Measurements from ENCODE around the gene THEM4.

The THEM4 gene

DNA sequence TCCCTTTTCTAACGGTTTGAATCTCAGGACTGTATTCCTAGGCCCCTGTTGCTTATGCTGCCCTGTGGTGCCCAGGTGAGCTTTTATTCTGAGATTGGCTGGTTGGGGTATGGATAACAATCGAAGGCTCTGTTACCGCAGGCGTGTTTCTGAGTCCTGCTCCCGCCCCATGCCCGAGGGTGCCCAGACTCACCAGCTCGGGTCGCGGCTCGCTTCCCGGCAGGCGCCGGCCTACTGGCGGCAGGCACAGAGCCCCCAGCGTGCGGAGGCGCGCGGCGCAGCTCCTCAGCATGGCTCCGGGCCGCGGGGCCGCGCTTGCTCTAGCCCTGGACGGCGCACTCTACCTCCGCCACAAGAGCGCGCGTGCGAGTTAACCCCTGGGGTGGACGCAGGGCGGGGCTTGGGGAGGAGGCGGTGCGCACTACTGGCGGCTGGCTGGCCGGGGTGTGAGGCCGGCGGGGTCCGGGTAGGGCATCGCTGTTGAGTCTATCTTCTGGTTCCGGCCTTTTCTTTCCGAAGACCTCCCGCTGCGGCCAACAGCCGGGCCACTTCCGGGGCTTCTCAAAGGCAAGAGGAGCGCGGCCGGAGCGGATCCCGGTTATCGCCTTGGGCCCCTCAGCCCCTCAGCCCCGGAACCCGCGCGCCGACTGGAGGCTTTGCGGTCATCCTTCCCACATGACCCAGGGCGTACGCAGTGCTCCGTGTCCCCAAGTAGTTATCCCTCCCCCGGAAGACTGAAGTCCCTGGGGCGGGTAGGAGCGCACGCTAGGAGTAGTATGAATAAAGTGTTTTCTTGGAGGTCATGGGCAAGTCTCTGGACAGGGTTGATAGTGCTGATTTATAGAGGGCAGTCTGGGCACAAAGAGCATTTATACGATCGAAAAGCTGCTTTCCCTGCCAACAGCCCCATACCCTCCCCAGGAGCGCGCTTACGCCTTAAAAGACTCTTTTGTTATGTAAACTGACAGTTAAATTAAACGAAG is at the start of gene THEM4:
Gene THEM4, minus strand, starts transcription at position 345 of the 983 bp plus-strand sequence. Its CDS starts 53 bp downstream, at position 292.
- DNase-seq = peak; percentile 48 to 78 (median 69)

DNA sequence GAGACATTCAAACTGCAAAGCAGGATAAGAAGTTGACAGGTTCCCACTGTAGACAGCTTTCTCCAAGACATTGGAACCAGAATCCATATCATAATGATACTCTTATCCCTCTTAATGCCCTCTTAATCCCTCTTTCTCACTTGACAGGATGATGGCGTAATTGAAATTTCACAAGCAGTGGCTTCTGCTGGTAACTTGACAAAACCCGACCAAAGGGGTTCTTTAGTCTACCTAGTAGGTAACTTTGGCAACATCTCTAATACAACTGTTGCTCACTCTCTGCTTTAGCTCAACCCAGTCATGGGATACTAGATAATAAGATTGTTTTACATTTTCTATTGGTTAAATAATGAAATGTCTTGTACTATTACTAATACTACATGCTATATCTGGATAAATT is 49.6 kb upstream of the THEM4 start:
- no peak for DNase-seq

DNA sequence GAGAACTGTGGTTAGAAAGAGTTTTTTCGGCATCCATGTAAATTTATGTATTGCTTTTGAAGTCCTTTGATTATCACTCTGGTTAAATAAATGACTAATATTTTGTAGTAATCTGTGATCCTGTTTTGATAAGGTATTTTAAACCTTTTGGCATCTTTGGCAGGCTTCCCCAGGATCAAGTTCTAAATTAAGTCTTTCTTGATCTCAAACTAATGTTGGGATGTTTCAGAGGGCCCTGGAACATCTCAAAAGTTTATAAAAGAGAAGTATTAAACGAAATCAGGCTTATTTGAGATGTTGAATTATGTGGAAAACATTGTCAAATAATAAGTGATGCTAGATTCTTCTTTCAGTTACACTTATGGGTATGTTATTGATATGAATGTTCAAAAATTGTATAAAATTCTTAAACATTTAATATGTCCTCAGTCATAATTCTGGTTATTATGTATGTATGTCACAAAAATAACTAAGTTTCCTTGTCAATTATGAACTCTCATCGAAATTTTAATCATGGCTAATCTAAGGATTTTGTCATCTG is 47.7 kb upstream of the THEM4 start:
- no peak for DNase-seq

DNA sequence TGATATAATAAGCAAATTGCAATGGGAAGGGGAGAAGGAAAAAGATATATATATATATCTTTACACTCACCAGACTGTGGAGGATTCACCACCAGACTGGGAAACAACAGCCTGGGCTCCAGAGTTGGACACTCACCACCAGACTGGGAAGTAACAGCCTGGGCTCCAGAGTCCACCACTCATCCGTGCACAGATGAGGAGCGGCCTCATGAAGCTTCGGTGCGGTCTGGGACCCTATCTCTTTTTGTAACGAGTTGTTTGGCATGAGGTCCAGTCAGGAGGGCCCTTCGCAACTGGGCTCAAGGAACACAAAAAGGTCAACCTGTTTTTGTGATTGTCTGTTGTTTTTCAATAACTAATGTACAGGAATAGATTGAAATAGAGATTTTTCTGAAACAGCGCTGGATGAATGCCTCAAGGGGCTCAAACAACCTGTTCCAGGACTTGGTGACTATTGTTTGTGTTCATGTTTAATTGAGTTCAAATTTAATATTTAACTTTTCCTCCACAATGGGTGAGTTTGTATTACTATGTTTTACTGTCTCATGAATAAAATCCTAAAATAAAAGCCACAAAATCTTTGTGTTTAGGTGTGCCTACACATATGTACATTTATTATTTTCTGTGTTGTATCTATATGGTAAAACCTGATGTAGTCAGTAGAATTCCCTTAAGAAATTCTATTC is 44.2 kb upstream of the THEM4 start:
- DNase-seq = no peak

DNA sequence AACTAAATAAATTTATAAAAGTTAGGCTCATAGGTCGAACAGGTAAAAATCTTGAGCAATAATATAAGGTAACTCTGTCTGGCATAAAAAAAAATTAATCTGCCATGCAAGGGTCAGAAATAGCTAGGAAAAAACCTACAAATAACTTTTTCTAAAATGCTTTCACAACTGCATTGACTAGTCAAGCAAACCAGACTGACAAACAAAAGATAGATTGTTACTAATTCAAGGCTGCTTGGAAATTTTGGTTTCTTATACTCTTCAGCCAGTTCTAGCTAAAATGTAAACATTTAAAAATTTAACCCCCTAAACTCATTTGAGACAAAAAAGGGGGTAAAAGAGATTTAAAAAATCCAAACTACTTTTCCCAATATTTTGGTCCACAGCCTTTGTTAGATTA is 43.5 kb upstream of the THEM4 start:
- DNase-seq = no peak

DNA sequence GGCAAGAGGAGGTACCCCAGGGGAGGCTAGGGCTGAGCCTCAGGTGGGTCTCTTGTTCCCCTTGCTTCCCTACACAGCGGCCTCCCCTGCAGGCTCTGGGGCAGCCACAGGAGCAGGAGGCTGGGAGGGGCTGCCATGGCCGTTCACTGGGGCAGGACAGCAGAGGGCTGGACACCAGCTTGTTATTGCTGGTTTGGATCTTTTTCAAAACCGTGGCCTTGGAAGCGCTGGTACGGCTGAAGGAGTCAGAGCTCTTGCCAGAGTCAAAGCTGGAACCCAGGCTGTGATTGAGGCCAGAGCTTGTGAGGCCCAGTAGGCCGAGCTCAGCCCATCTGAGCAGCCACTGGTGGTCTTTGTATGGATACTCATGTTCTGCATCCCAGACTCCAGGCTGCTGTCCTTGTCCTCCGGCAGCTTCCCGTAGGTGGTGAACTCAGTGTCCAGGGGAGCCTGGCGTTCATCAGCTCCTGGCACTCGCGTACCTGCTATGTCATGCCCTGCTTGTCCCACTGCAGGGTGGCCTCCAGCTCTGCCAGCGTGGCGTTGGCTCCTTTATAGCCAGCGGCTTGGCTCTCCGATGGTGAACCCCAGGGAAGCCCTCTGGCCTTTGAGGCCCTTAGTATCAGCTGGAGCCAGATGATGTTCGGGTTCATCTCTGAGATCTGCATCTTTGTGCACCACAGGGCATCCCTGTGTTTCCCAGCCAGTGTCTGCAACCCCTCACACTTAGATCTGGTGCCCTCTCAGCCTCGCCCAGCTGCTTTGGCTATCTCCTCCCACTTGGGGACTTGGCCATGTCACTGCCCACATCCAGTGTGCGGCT is 40.3 kb upstream of the THEM4 start:
- no peak for DNase-seq

DNA sequence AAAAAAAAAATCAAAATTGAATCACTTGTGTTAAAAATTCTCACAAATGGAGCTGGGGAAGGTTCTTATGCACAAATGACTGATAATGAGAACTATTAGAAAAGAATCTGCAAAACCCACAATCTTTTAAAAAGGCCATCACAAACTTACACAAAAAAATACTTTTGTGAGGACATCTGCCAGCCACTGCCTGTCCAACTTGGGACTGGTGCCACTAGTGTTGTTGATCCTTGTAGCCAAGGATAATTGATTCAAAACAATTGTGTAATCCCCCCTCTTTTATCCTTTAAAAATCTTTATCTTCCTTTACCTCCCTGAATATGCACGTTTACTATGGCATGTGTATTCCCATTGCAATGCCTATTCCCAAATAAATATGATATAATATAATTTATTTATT is 39.2 kb upstream of the THEM4 start:
- no peak for DNase-seq

DNA sequence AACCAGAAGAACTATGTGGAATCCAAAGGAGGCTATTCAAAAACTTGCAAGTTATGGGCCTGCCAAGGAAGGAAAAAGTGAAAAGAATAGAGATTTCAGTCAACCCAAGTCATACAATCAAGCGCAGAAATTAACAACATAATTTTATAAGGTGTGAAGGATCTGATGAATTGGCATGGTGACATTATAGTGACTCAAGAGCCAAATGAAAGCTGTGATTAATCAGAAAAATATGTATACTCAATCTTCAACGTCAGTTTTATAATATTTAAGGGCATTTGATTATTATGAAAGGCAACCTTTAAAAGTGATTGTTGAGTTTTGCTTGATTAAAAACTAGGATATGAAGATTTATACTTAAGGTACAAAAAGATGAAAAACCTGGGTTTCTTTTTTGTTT is 37.8 kb upstream of the THEM4 start:
- DNase-seq = no peak

DNA sequence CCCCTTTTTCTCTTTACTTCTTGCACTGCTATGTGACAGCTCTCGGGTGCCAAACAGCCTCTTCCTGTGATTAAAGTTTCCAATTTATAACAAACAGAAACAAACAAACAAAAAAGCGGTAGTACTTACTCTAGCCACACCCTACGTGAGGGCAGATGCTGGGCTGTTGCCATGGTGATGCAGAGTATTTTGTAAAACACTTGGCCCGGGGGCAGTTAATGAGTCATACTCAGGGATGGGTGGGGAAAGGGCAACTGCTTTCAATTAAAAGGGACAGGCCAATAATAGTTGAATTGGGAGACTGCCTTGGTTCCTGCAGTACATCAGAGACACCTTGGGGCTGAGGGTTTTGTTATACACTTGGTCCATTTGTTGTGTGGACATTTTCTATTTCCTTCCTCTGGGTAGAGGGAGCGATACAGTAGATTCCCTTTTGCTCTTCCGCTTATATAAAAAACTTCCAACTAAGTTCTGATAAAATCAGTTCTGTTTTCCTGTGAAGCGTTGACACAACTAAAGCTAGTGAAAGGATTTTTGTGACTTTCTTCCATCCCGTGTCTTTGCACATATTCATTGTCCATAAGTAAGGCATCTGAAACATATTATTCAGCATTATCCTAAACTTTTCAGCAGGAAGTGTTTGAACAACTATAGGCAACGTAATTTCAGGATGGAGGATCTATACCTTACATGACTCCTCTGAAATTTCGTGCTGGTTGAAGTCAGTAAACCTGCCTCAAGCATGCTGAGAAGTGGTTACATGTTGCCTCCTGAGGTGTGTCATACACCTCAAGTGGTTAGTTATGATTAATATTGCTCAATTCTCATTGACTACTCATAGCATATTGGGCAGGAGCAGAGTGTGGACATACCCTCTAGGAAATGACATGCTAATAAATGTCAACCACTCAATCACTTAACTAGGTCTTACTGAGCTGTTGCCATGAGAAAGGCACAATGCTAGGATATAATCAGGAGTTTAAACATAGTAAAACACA is 36.7 kb upstream of the THEM4 start:
- DNase-seq = peak in 2 of 3 experiments; percentile 56 to 84

DNA sequence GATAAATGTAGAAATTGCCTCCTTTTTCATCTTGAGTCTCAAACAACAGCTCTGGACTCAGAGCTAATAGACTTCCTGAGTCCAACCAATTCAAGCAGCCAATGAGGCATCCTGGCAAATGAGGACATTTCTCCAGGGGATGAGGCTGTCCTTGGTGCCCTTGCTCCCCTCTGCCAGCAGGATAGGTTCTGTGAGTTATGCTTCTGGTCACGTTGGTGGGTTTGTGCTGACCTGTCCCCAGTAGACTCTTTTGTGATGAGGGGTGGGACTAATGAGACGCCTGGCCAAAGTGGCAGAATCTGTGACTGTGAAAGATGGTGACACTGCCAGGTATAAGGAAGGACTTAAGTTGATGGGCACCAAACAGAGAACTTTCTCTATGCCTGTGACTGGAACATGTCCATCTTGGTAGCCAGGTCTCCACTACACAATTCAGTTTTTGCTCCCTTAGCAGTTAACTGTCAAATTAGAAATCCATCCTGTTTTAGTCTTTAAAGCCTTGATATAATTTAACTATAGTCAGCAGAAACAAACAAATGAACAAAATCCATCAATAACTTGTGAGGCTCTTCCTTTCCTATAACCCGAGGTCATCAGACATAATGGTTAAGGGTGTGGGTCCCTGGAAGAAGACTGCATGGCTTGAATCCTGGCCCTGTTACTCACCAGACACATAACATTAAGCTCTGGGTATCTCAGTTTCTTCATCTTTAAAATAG is 35.7 kb upstream of the THEM4 start:
- DNase-seq = no peak

DNA sequence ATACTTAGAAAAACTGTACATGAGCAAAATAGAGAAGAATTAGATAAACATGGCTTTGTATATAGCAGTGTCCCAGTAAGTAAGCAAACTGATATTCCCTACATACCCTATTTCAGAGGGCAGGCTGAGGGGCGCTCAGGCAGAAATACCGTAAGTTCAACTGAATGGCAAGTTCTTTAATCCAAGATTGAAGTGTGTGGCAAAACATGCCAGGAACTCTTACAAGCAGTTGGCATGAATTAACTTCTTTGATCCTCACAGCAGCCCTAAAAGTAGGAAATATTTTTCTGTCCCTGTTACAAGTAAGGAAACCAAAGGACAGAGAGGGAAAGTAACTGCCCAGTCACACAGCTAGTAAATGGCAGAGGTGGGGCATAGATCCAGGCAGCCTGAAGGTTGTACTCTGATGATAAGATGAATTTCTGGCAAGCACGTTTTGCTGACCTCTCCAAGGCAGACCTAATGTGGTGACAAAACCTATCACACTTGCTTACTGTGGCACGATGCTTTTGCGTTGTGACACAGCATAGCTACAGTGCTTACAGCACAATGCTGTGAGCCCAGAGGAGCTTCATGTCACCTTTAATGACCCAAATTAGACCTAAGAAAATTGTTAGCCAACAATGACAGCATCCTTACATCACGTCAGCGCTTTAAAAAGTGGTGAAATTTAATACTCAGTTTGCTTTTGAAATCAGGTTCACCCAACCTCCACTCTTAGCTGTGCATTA is 35.0 kb upstream of the THEM4 start:
- peak in 1 of 3 experiments; percentile 29 for DNase-seq

DNA sequence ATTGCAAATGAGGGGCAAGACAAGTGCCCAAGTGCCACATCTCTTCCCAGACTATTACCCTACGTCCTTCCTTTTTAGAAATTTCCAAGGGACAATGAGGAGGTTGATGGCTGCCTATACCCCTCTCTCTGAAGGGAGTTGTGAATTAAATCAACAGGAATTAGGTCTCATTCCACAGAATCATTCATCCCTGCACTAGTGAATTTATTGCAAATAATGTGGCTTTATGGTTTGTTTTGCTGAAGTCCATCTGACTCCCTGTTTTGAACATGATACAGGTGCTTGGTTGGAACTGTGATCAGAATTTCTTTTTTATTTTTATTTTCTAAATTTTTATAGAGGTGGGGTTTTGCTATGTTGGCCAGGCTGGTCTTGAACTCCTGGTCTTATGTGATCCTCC is 34.3 kb upstream of the THEM4 start:
- no peak for DNase-seq

DNA sequence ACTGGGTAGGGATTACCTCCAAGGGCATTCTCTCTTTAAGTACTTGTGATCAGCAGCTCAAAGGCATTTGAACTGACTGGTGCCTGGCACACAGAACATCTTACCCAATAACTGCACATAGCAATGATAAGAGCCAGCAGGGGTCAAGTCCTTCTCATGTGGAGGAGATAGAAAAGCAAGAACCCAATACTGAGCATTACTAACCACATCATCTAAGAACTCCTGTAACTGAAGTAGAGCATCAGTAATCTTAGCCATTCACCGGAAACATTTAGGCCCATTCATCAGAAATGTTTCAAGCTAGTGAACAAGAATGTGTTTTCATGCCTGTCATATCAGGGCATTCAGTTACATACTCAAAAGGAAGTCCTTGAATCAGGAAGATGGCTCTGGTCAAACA is 33.6 kb upstream of the THEM4 start:
- no peak for DNase-seq

DNA sequence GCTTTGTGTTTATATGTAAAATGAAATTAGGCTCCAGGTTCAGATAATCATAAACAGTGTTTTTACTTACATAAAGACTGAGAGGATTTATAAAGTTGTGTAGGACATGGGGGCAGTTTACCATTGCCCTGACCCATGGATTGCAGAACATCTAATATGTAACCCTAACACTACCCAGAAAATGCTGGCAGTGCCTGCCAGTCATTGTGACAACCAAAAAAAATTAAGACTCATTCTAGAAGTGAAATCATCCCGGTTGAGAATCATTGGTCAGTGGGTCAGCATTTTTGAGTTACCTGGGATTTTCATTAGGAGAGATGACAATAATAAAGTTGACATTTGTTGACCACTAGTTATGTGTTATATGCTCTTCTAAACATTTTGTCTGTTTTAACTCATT is 31.2 kb upstream of the THEM4 start:
- no peak for DNase-seq

DNA sequence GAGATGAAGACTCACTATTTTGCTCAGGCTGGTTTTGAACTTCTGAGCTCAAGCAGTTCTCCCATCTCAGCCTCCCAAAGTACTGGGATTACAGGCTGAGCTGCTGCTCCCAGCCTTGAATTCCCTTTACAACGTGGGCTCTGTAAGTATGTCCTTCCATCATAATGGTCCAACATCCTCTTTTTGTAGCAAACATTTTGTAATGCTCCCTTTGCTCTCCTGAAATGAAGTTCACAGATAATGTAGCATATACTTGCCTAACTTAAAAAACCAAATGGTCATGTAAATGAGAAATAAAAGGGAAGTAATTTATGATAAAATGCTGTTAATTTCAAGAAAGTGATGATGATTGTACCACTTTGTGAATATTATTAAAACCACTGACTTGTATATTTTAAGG is 30.5 kb upstream of the THEM4 start:
- DNase-seq = no peak

DNA sequence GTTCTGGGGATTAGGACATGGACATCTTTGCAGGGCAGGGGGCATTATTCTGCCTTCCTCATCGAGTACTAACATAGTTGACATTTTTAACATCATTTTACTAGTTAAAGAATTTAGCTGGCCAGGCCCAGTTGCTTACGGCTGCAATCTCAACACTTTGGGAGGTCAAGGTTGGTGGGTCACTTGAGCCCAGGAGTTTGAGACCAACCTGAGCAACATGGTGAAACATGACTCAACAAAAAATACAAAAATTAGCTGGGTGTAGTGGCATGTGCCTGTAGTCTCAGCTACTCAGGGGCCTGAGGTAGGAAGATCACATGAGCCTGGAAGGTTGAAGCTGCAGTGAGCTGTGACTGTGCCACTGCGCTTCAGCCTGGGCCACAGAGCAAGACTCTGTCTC is 29.8 kb upstream of the THEM4 start:
- DNase-seq = no peak

DNA sequence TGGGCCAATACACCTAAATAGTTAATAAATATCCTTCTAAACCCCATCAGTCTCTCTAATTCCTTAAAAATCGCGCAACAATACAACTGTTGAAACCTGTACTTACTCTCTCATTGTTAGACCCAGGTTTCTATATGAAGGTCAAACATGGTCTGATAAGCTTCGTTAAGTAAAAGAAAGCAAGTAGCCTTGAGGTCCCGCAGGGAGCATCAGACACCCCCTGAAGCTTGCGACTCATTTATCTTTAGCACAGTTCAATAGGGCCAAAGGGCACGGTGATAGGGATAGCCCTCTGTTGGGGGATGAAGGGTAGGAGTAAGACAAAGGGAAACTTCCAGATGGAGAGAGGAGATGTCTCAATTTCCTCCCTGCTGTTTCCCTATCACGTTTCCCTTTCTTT is 27.3 kb upstream of the THEM4 start:
- no peak for DNase-seq

DNA sequence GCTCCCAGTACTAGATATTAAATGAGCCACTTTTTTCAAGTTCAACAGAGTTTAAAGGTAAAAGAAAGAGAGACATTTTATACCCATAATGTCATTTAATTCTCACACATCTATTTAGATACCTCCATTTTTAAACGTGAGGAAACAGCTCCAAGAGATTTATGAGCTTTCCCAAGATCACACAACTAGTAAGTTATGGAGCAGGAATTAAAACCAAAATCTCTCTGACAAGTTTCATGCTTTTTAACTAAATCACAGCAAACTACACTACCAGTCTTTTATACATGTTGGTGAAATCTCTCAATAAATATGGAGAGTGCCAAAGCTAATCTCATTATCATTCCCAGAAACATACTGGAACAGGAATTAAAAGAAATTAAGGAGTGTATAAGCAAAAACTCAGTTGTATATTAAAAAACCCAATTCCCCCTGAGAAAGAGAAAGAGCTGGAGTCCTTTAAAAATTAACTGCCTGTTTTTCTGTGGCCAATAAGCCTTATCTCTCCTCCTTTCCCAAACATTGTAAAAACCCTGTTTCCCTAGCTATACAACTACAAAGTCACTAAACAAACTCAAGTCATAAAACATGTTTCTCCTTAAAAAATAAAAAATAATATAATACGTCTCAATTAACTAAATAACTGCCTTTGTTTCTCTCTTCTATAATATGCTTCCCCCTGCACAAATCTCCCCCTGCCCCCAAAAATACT is 26.7 kb upstream of the THEM4 start:
- no peak for DNase-seq

DNA sequence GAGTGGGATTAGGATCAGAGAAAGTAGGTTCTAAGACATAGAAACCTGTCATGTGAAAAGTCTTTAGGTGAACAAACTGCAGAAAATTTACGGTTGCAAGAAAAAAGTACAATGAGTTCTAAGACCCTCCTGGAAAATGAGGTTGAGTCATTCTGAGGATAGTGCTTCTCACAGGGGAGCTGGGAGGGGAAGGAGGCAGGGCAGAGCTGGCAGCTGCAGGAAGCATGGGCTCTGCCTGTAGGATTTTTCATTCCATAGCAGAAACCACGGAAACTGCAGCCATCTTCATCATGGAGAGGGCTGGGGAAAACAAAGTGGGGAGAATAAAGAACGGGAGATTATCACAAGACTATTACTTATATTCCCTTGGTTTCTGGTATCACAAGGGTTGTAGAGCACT is 25.8 kb upstream of the THEM4 start:
- no peak for DNase-seq
